HG03045 (cell line): ENCODE measurements around the gene DIP2C.
"Not testable (repeated sequence)": the region's sequence is repeated elsewhere in the genome, so short reads cannot be mapped to it uniquely, and the experiment has no call there.

Experiments
- ATAC-seq: cut with Tn5 transposase; IDR thresholded peaks from one replicate; pipeline ENCODE4 v1.9.1; 2021; ENCODE audit warnings: mild to moderate bottlenecking, moderate library complexity; ENCODE audit not compliant: unreplicated experiment

Gene DIP2C

DNA sequence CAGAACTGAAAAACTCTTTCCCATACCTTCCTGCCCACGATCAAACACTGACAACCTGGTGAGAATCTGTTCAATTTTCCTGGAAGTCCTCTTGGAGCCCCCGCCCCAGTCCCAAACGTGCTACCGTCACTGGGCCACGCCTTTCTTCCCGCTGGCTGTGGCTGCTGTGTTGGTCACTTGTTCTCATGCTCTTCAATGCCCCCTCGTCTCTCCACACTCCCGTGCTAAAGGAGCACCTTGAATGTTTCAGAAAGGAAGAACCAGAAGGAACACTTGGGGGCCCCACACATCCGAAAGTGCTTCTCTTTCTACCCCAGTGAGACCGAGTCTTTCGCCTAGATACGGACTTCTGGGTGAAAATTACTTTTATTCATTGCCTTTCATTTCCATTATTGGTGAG, 215.1 kb downstream of the DIP2C start:
- no peak for ATAC-seq

DNA sequence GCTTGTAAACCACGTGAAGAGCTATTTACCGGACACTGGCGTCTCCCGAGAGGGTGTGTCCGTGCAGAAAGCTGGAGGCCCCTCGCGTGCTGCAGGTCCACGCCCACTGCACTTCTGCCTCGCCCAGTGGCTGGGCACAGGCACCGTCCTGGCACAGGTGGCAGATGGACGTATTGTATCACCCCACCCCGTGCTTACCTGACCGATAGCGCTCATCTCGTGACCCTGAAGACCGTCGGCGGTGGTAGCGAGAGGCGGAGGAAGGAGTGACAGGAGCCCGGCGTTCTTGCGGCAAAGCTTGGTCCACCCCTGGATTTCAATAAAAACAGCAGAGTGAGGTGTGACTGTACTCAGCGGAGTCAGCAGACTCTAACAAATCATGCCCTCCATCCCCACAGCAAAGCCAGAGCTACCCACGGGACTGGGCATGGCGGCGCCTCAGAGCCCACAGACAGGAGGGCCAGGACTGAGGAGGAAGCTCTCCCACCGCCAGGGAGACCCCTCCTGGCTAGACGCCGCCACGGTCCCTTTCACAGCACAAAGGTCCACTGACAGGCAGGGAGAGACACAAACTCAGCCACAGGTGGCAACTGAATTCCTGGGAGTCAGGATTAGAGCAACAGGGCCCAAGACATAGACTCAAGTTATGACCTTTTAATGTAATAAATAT, 217.1 kb downstream of the DIP2C start:
- no peak for ATAC-seq

DNA sequence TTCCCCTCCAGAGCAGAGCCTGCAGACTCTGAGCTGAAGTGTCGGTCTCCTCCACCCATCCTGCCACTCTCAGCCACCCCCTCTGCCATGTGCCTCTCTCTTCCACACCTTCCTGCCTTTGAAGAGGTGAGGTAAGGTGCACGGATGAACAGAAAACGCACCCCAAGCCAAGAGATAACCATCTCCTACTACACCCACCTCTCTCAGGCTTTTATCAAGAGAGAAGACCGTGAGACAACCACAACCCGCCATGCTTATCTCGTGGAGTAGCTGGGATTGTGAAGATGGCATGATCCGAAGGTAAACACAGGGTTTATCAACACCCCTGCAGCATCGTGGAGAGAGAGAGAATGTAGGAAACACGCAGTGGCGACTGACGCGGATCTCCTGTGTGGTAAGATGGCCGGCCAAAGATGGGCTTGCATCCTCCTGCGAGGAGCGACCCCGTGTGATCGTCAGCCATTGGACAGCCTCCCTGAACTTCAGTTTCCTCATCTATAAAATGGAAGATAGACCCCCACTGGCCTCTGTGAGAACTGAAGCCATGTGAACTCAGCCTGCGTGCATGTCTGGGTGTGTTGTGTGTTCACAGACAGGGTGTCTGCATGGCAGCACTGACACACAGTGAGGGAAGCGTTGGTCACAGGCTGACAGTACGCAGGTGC, 219.0 kb downstream of the DIP2C start:
- ATAC-seq, result no peak

DNA sequence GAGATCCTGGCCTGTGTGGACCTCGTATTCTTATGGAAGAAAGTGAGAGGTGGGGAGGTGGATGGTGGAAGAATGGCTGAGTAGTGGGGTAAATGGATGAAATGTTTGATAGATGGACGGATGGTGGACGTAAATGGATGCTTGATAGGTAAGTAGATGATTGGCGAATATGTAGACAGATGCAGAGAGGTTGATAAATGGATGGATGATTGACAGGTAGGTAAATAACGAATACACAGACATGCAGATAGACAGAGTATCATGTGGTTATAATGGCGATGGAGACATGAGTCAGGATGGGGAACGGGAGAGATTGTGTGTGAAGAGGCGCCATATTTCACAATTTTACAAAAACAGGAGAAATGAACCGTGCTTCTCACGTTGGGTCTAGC, 219.5 kb downstream of the DIP2C start:
- ATAC-seq, result no peak

DNA sequence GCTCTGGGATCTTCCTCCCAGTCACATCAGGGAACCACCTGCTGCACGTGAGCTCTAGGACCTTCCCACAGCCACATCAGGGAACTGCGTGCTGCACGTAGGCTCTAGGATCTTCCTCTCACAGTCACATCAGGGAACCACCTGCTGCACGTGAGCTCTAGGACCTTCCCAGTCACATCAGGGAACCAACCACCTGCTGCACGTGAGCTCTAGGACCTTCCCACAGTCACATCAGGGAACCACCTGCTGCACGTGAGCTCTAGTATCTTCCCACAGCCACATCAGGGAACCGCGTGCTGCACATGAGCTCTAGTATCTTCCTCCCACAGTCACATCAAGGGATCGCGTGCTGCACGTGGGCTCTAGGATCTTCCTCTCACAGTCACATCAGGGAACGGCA, 229.7 kb downstream of the DIP2C start:
- ATAC-seq, result no peak

DNA sequence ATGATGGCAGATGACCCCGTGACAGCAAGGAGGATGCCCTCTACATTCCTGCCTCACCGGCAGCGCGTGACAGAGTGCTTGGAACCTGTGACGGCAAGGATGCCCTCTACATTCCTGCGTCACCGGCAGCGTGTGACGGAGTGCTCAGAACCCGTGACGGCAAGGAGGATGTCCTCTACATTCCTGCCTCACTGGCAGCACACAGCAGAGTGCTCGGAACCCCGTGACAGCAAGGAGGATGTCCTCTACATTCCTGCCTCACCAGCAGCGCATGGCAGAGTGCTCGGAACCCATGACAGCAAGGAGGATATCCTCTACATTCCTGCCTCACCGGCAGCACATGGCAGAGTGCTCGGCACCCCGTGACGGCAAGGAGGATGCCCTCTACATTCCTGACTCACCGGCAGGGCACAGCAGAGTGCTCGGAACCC, 231.0 kb downstream of the DIP2C start:
- no peak for ATAC-seq

DNA sequence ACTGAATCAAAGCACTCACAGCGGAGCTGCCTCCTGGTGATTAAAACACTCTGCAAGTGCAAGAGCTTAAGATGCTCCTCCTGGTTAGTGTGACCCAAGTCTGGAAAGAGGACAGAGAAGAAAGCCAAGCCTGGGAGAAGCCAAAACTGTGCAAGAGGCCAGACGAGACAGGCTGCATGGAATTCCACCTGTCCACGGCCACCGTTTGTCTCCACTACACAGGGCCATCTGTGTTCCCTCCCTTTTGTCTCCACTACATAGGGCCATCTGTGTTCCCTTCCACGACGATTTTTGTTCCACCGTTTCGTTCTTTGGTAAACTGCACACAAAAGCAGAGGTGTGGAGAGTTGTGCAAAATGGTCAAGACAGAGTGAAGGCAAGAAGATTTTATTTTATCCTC, 233.0 kb downstream of the DIP2C start:
- ATAC-seq, result no peak

DNA sequence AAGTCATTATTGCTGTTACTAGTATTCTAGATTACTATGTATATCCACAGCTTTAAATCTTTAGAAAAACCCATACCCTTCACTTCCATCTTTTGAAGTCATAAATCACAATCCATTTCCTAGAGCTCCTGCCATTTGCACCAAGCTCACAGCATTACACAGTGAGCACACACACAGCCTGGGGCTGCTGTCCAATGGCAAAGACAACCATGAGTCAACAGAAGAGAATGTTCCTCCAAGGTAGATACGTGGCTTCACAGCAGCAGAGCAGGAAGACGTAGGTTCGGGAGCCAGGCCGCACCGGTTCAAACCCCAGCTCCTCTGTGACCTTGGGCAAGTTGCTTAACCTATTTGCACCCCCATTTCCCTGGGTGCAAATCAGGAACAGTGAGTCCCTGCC, 234.6 kb downstream of the DIP2C start:
- no peak for ATAC-seq

DNA sequence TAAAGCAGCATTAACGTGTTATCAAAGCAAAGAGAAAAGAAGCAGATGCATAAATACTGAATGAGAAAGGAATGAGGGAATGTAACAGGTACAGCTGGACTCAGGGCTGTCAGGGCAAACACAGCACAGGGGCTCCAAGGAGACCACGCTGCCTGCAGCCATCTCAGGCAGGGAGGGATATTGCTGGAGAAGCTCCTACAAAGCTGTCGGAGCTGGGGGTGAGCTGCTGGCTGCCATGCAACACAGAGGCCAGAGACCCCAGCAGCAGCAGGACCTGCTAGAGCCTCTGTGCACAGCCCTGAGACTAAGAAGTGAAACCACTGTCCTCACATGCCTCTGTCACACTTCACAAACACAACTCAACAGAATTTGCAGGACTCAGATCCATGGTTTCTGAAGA, 235.8 kb downstream of the DIP2C start:
- no peak for ATAC-seq

DNA sequence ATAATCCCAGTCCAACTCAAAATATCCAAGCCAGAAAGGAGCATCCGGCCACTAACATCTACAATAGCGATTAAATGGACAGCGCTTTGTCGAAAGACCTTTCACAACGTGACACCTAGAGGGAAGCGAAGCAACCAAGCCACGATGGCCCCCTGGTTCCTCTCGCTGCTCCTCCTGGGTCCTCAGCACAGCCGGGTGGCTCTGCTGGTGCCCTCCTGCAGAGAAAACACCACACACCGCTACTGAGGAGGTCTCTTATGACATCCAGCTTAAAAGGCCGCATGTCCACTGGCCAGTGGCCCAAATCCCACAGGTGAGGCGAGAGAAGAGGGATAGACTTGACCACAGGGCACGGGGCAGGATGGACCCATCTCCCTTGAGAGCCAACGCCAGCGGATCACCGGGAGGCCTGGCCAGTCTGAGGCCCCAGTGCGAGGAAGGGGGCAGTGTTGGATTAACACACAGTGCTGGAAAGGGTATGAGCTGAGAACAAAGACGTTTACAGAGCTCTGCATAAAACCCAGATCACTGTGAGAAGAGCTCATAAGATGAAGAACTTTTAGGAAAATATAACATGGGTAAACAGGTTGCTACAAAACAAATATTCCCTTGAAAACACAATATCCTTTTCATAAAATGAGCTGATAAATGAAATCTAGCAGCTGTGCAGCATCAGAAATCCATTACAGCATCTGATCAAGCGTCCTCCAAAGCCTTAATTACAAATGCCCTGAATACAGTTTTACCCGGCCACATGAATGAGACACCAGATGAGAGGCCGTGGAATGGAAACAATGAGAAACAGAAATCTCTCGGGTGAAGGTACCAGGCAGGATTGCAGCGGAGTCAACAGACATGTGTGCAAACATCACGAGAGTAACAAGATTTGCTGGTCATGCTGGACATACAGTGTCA, 236.7 kb downstream of the DIP2C start:
- no peak for ATAC-seq

DNA sequence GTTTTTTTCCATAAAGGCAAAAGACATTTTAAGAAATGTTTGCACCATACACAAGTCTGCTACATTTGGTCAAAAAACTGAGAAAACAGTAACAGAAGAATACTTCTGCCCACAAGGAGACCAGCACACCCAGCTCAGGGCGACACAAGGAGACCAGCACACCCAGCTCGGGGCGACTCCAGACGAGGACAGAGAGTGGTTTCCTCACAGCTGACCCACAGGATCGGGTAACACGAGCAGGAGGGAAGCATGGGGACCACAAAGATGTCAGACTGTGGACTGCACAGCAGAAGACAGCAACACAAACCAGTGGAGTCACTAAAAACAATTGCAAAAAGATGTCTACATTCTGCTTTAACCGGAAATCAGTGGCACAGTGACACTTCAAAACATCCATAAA, 237.6 kb downstream of the DIP2C start:
- no peak for ATAC-seq

DNA sequence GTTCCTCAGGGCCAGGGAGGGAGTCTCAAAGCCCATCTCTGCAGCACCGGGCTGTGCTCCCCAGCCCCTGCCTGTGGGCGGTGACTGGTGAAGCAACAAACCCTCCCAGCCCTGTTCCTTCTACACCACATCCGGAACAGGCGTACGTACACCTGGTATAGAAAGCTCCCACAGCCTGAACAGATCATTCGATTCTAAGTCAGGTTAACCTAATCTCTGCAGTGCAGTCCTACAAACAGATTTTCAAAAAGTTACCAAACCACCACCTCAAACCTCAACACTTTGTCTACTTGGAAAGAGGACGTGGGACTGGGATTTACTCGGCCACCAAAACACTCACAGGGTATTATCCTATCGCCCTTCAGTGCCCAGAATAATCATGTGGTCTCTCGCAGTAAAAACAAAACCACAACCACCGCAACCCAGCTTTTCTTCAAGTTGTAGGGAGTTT, 238.4 kb downstream of the DIP2C start:
- peak; percentile 59 for ATAC-seq

DNA sequence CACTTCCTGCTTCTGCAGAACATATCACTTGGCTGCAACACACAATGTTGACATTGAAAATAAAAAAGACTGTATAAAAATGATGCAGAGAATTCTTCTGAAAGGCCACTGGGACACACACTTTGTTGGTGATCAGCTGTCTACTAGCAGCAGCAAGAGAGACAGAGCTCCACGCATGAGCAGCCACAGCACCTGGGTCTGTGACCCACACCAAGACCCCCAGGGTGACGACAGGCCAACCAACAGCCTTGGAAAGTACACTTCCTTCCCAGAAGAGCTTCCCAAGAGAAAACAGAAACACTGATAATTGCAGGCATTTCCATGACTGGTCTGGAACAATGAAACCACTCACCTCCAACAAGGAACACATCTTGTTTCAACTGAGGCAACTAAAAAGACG, 239.0 kb downstream of the DIP2C start:
- no peak for ATAC-seq

DNA sequence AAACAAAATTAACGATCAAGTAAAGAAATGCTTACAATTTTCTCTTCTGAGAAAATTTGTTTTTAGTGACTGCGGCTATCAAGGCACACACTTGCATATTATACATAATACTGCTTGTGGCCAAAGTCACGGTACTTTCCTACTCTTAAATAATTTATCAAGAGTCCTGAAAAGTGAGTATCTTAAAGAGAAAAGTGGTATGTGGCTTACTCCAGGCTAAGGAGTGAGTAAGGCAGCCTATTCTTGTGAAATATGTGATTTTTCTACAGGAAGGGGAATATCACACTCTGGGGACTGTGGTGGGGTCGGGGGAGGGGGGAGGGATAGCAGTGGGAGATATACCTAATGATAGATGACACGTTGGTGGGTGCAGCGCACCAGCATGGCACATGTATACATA, 240.1 kb downstream of the DIP2C start:
- not testable (repeated sequence) for ATAC-seq

DNA sequence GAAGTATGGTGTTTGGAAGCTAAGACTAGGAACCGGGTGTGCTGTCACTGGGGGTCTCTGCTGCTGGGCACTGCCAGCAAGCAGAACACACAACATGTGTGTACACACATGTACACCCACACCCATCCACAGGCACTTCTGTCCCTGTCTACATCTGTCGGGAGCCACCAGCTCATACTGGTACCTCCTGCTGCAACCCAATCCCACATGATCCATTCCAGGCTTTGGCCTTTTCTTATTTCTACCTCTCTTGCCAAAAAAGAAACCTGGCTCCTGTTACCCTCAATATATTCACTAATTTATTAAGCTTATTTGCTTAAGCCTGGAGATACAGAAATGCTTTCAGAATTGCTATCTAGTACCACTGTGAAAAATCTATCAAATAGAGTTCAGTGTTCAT, 246.0 kb downstream of the DIP2C start:
- ATAC-seq, result no peak

DNA sequence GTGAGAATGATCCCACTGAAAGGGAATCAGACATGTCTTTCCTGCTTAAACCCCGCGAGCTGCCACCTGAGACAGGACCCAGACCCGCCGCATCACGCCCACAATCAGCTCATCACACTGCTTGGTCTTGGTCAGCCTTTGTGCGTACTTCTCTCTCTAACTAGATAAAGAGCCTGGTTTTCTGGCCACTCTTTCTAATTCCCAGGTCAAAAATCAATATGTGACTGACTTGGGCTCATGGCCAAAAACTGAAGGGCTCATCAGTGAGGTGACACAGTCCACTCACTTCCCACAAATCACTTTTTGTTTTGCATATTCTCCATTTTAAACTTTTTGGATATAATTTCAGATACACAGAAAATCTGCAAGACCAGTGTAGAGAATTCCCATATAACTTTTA, 247.3 kb downstream of the DIP2C start:
- ATAC-seq, result no peak

DNA sequence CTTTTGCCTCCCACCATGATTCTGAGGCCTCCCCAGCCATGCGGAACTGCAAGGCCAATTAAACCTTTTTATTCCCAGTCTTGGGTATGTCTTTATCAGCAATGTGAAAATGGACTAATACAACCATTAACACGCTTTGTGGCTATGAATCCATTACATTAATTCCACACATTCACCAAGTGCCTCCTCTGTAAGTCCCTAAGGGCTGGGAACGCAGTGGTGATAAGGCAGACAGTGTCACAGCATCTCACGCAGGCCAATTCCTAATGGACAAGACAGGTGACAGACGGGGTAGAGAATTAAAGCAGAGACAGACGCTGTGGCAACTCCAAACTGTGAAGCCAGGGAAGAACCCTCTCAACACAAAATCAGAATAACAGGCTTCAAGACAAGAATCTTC, 247.8 kb downstream of the DIP2C start:
- no peak for ATAC-seq

DNA sequence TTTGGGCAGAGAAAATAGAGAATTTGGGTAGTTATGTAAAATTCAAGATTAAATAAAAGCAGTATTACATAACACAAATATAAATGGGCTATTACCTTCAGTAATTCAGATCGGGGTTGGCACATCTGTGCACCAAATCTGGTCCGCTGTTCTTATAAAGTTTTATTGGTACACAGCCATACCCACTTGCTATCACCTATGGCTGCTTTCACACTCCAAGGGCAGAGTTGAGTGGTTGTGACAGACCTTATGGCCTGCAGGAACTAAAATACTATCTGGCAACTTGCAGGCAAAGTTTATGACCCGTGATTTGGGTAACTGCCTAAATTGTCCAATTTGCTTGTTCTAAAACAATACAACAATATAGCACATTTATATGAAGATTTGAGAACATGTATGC, 249.3 kb downstream of the DIP2C start:
- ATAC-seq, result no peak

DNA sequence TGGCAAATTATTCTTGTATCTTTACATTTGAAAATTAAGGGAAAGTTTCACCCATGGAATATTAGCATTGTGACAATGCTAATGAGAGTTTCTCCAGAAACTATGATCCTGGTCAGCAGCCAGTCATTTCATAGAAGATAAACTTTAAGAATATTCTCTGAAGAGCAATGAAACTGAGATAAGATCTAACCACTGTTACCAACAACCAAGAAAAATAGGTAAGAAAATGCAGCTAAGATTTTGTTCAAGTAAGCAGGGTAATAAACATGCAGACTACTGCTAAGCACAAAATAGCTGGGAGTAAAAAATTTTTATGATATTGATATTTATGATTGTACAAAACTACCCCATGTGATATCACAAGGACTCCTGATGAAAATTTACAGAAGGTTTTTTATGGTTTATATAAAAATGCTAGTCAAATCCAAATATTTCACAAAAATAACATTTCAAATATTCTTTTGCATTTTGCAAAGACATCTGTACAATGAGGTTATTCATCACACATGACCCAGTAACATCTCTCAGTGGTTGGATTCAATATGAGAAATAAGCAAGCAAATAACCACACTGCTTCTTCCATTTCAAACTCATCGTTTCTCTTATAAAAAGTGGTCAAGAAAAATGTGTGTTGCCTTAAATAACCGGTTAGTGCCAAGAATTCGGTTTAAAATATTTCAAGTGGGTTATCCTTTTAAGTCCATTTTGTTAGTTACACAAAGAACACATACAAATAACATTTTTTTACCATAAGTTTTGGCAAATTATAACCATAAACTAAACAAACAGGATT, 251.6 kb downstream of the DIP2C start:
- no peak for ATAC-seq

DNA sequence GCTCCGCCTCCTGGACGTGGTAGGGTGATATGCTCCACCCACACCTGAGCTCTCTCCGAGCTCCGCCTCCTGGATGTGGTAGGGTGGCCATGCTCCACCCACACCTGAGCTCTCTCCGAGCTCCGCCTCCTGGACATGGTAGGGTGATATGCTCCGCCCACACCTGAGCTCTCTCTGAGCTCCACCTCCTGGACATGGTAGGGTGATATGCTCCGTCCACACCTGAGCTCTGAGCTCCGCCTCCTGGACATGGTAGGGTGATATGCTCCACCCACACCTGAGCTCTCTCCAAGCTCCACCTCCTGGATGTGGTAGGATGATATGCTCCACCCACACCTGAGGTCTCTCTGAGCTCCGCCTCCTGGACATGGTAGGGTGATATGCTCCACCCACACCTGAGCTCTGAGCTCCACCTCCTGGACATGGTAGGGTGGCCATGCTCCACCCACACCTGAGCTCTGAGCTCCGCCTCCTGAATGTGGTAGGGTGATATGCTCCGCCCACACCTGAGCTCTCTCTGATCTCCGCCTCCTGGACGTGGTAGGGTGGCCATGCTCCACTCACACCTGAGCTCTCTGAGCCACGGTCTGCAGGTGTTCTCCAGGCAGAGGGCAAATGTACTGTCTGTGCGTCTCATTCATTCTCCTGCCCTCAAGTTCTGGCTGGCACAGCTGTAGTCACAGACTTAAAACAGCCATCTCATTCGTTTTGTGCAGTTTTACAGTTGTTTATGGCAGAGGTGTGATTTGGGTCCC, 252.4 kb downstream of the DIP2C start:
- no peak for ATAC-seq
